SK-N-SH (cell line): ENCODE measurements around the gene SLBP. TPM values are rescaled to one million over a fixed set of nuclear protein-coding genes. Genes with fewer than 3 reads are reported as not detected.

Source experiments
- CTCF ChIA-PET: fragments of 300-600, 350-600 bp; formaldehyde crosslinking; extraction: SDS; loops from one replicate; lab custom pipeline; 2021; lab: Yijun Ruan, JAX
- POLR2A ChIA-PET: fragments of 350-600 bp; sonication (Branson Sonifier 250); formaldehyde crosslinking; extraction: SDS; loops from one replicate; lab custom pipeline; 2020; ENCODE audit warnings: antibody characterized with exemption, inconsistent platforms; lab: Yijun Ruan, JAX
- DNase-seq: peaks from one replicate; pipeline ENCODE4 v3.0.0; 2012
- H2AFZ ChIP-seq: fragments of 200-600 bp; sonication (generic); 2 replicates; pipeline ENCODE4 v1.8.1; 2016; ENCODE audit warnings: antibody characterized with exemption, mild to moderate bottlenecking, low read depth
- H3F3A ChIP-seq: fragments of 200-600 bp; sonication (generic); replicated peaks from 2 replicates; pipeline ENCODE3; 2016; ENCODE audit warnings: antibody characterized with exemption, mild to moderate bottlenecking; ENCODE audit not compliant: insufficient read depth
- H3K27ac ChIP-seq, 2 experiments: fragments of 200-500 bp in 1 of 2; fragments of 200-600 bp in 1 of 2; sonication (Bioruptor generic) in 1 of 2; sonication (generic), shearing (Covaris generic) in 1 of 2; 2 replicates each; pipeline versions ENCODE4 v1.5.1 to v1.6.1; 2014 to 2016; ENCODE audit warnings: low read depth in 2 of 2, inconsistent platforms in 1 of 2, low read length in 1 of 2, mild to moderate bottlenecking in 1 of 2, mixed read lengths in 1 of 2
- H3K27me3 ChIP-seq: fragments of 200-600 bp; sonication (generic), shearing (Covaris generic); 2 replicates; pipeline ENCODE4 v1.6.1; 2016; ENCODE audit warnings: mixed run types; ENCODE audit not compliant: insufficient read depth
- H3K36me3 ChIP-seq, 2 experiments: fragments of 200-500 bp in 1 of 2; fragments of 200-600 bp in 1 of 2; sonication (Bioruptor generic) in 1 of 2; sonication (generic) in 1 of 2; replicated peaks in 1 of 2; 2 replicates each; pipeline versions ENCODE3 to v1.5.1; 2014 to 2016; ENCODE audit warnings: low read length in 1 of 2, mild to moderate bottlenecking in 1 of 2; ENCODE audit not compliant: insufficient read depth in 2 of 2, control insufficient read depth in 1 of 2
- H3K4me1 ChIP-seq, 2 experiments: fragments of 200-500 bp in 1 of 2; fragments of 200-600 bp in 1 of 2; sonication (Bioruptor generic) in 1 of 2; sonication (generic), shearing (Covaris generic) in 1 of 2; 2 replicates each; pipeline versions ENCODE4 v1.5.1 to v1.6.1; 2014 to 2016; ENCODE audit warnings: low read depth in 1 of 2, low read length in 1 of 2, mixed run types in 1 of 2; ENCODE audit not compliant: insufficient read depth in 2 of 2, control insufficient read depth in 1 of 2
- H3K4me2 ChIP-seq: fragments of 200-600 bp; sonication (generic), shearing (Covaris generic); 2 replicates; pipeline ENCODE4 v1.6.1; 2017; ENCODE audit warnings: mixed run types
- H3K4me3 ChIP-seq, 2 experiments: fragments of 200-500 bp in 1 of 2; fragments of 200-600 bp in 1 of 2; sonication (Bioruptor generic) in 1 of 2; sonication (generic), shearing (Covaris generic) in 1 of 2; 2 replicates each; pipeline versions ENCODE4 v1.5.1 to v1.8.1; 2014 to 2016; ENCODE audit warnings: low read depth in 2 of 2, inconsistent platforms in 1 of 2, low read length in 1 of 2, mild to moderate bottlenecking in 1 of 2, mixed read lengths in 1 of 2, moderate library complexity in 1 of 2
- H3K79me2 ChIP-seq: fragments of 200-600 bp; sonication (generic); 2 replicates; pipeline ENCODE4 v1.8.1; 2017; ENCODE audit warnings: mild to moderate bottlenecking; ENCODE audit not compliant: insufficient read depth
- H3K9ac ChIP-seq: fragments of 200-600 bp; sonication (generic); 2 replicates; pipeline ENCODE4 v1.6.1; 2017; ENCODE audit warnings: mixed run types
- H3K9me2 ChIP-seq: fragments of 200-600 bp; sonication (generic); 2 replicates; pipeline ENCODE4 v1.6.1; 2017; ENCODE audit warnings: mixed run types
- H3K9me3 ChIP-seq: fragments of 200-600 bp; sonication (generic); 2 replicates; pipeline ENCODE4 v1.6.1; 2017; ENCODE audit warnings: mixed run types, mild to moderate bottlenecking, moderate library complexity
- H4K20me1 ChIP-seq: fragments of 200-600 bp; sonication (generic); 2 replicates; pipeline ENCODE4 v1.6.1; 2017; ENCODE audit warnings: mild to moderate bottlenecking, mixed run types; ENCODE audit not compliant: insufficient read depth
- CHD2 ChIP-seq: fragments of 150-350 bp; IDR thresholded peaks from 2 replicates; pipeline ENCODE4 v1.6.1; 2018; ENCODE audit warnings: low read length; ENCODE audit not compliant: partially characterized antibody
- EZH2phosphoT487 ChIP-seq: fragments of 200-600 bp; sonication (generic); IDR thresholded peaks from 2 replicates; pipeline ENCODE4 v1.6.1; 2017; ENCODE audit warnings: low read depth, mixed run types, mild to moderate bottlenecking, antibody characterized with exemption, moderate library complexity, borderline replicate concordance
- FOXJ3 ChIP-seq: sonication (generic); formaldehyde crosslinking; IDR thresholded peaks from 2 replicates; pipeline ENCODE4 v1.5.1; 2020; ENCODE audit warnings: mild to moderate bottlenecking, missing genetic modification reagents
- FOXM1 ChIP-seq: IDR thresholded peaks from 2 replicates; pipeline ENCODE4 v1.4.0; 2012; ENCODE audit warnings: low read depth, mild to moderate bottlenecking
- GATA2 ChIP-seq: sonication (generic); formaldehyde crosslinking; IDR thresholded peaks from 2 replicates; pipeline ENCODE4 v1.5.0; 2020; ENCODE audit warnings: mild to moderate bottlenecking, missing genetic modification reagents
- MEF2A ChIP-seq: IDR thresholded peaks from 2 replicates; pipeline ENCODE4 v1.4.0; 2012; ENCODE audit warnings: low read depth, borderline replicate concordance
- MXI1 ChIP-seq: IDR thresholded peaks from 2 replicates; pipeline ENCODE4 v1.6.1; 2012; ENCODE audit warnings: mild to moderate bottlenecking, low read depth, low read length, improper control_type of control experiment
- NRF1 ChIP-seq: IDR thresholded peaks from 2 replicates; pipeline ENCODE4 v1.6.1; 2012; ENCODE audit warnings: low read depth, mild to moderate bottlenecking, low read length
- SIN3A ChIP-seq: IDR thresholded peaks from 2 replicates; pipeline ENCODE4 v1.6.1; 2012; ENCODE audit warnings: low read depth, mild to moderate bottlenecking, low read length, moderate library complexity, borderline replicate concordance
- USF1 ChIP-seq: IDR thresholded peaks from 2 replicates; pipeline ENCODE4 v1.4.0; 2012; ENCODE audit warnings: low read depth, borderline replicate concordance
- YY1 ChIP-seq: IDR thresholded peaks from 2 replicates; pipeline ENCODE4 v1.4.0; 2012; ENCODE audit warnings: low read depth, mild to moderate bottlenecking
- WGBS: methylation state at CpG from one replicate; pipeline ENCODE4 v1.1.6; 2017; ENCODE audit warnings: low lambda C conversion rate; 5-methylcytosine and 5-hydroxymethylcytosine counted together
- polyA plus RNA-seq, 3 experiments: library from polyadenylated mRNA; depleted of rRNA; stranded (reverse); fragments of >200 nt; gene quantifications; 2 replicates each; pipeline ENCODE4 v1.2.3, GENCODE V29; 2012

The SLBP gene
- polyA plus RNA-seq, 1 of the 3 experiments (the other 2 are of a cell fraction), result 51.5 TPM

DNA sequence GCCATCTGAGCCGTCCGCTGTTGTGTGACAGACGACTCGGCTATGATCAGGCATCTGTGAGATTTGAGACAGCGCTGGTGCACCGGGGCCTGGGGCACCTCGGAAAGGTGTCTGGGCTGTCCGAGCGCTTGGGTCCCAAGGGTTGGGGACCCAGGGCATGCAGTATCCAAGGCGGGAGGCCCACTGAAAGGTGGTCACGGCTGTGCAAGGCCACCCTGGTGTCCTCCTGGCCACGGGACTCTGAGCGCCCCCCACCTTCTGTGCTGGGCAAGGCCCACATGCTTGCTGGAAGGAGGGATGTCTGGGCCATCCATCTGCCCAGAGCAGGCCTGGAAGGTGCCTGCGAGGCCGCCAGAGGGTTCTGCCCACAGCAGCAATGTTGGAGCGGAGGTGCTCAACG is 29.1 kb upstream of the SLBP start:
- no peaks in the 10 kb centered on the region for H3K9me2 ChIP-seq

GRCh38 chr4:1740021-1740545 is 28.0 kb upstream of the SLBP start:
- no peak overlapping the region for H3K27ac ChIP-seq
- no peak for DNase-seq
- H3K9ac ChIP-seq, result no peak overlapping the region
- H3K4me1 ChIP-seq, result no peaks in the 10 kb centered on the region
- 100% methylated on average over 2 of the region's 22 CpGs for WGBS
- no peak overlapping the region for H3K4me3 ChIP-seq
- H3K79me2 ChIP-seq, result peaks cover 2% of the 10 kb centered on the region; the same call in 1 of the 2 replicates
- no peak for TF ChIP-seq CHD2
- ChIA-PET POLR2A (no interaction called here), CTCF (interaction anchor here (0.5 to 2.4 kb wide), 8 partner anchors 8 to 269 kb away, joined by 3 to 14 read pairs (median 4); partner anchors contain the start of gene NELFA)
- H4K20me1 ChIP-seq, result no peaks in the 10 kb centered on the region
- H3K9me2 ChIP-seq, result no peaks in the 10 kb centered on the region
- no peak overlapping the region for H3K4me2 ChIP-seq
- H3K36me3 ChIP-seq, result peaks cover 46 to 51% of the 10 kb centered on the region in 2 experiments
- no peaks in the 10 kb centered on the region for H3K27me3 ChIP-seq
- H3K9me3 ChIP-seq, result no peaks in the 10 kb centered on the region
- H3F3A ChIP-seq, result peaks cover 3% of the 10 kb centered on the region
- H2AFZ ChIP-seq, result no peak overlapping the region

More for the DNA sequence above, 29.1 kb upstream of the SLBP start:
- no peak overlapping the region for H3K27ac ChIP-seq
- H3K4me2 ChIP-seq, result no peak overlapping the region
- H3K9ac ChIP-seq, result no peak overlapping the region
- no peak overlapping the region for H2AFZ ChIP-seq
- no peaks in the 10 kb centered on the region for H3K9me3 ChIP-seq
- H3K4me3 ChIP-seq, result no peak overlapping the region
- 0 out of 2 replicates have a peak, but pooled peaks cover 3% of the 10 kb centered on the region for H4K20me1 ChIP-seq
- no peaks in the 10 kb centered on the region for H3K79me2 ChIP-seq
- H3K4me1 ChIP-seq, result no peaks in the 10 kb centered on the region; a peak in 1 of 4 replicates
- WGBS, result no CpG with 5 or more reads among the region's 17 CpGs
- H3F3A ChIP-seq, result peaks cover 3% of the 10 kb centered on the region
- H3K36me3 ChIP-seq, result peaks cover 40 to 43% of the 10 kb centered on the region in 2 experiments
- CTCF ChIA-PET, result interaction anchor here (0.9 to 2.5 kb wide), 5 partner anchors 11 to 69 kb away, joined by 4 to 14 read pairs (median 7); no protein-coding TSS in a partner anchor
- no peak for DNase-seq
- TF ChIP-seq EZH2phosphoT487, result no peak
- TF ChIP-seq YY1, result no peak
- TF ChIP-seq GATA2, result no peak
- TF ChIP-seq FOXM1, result no peak
- no peak for TF ChIP-seq USF1
- TF ChIP-seq MEF2A, result no peak
- no peak for TF ChIP-seq FOXJ3
- no peak for TF ChIP-seq NRF1
- no peak for TF ChIP-seq MXI1
- H3K27me3 ChIP-seq, result no peaks in the 10 kb centered on the region
- POLR2A ChIA-PET, result no interaction called here

- no peak for TF ChIP-seq EZH2phosphoT487
- no peak for TF ChIP-seq SIN3A
- H3K36me3 ChIP-seq, result peaks cover 53 to 54% of the 10 kb centered on the region in 2 experiments
- H3K79me2 ChIP-seq, result peaks cover 10% of the 10 kb centered on the region
- no peak overlapping the region for H3K9ac ChIP-seq
- no peaks in the 10 kb centered on the region for H4K20me1 ChIP-seq
- H3K27ac ChIP-seq, result no peak overlapping the region
- H3K4me2 ChIP-seq, result no peak overlapping the region
- H3K9me3 ChIP-seq, result no peaks in the 10 kb centered on the region
- H2AFZ ChIP-seq, result no peak overlapping the region
- H3K4me1 ChIP-seq, result no peaks in the 10 kb centered on the region
- no peak overlapping the region for H3K4me3 ChIP-seq
- H3F3A ChIP-seq, result no peaks in the 10 kb centered on the region
- no peaks in the 10 kb centered on the region for H3K27me3 ChIP-seq
- POLR2A ChIA-PET, result interaction anchor here (0.7 kb wide), 1 partner anchor 22 kb away, joined by 3 read pairs; no protein-coding TSS in a partner anchor
- DNase-seq, result no peak
- H3K9me2 ChIP-seq, result no peaks in the 10 kb centered on the region
- CTCF ChIA-PET, result interaction anchor here (0.5 to 2.4 kb wide), 6 partner anchors 9 to 269 kb away, joined by 3 to 14 read pairs (median 4); partner anchors contain the start of gene NELFA
- WGBS, result 88% methylated on average over 4 of the region's 9 CpGs
Measured at GRCh38 chr4:1739358-1739757, 27.2 kb upstream of the SLBP start.
